Right forelimb (tissue), 1 donor: ENCODE measurements around the gene CSMD2.

Experiments
- DNase-seq: peaks from one replicate; pipeline ENCODE4 v3.0.0-alpha.2; 2018

The CSMD2 gene

DNA sequence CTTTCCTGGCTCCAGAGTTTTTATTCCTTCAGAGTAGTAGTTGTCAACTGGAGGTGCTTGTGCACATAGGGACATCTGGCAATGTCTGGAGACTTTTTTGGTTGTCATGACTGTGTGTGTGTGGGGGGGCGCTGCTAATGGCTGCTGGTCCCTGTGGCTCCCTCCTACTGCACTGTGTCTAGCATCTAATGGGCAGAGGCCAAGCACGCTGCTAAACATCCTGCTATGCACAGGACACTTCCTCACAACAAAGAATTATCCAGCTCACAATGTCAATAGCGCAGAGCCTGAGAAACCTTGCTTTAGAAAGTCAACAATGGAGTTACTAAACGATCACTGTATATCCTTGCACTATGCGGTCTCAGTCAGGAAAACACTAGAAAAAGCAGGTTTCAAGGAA is 320.9 kb downstream of the CSMD2 start:
- DNase-seq: no peak

DNA sequence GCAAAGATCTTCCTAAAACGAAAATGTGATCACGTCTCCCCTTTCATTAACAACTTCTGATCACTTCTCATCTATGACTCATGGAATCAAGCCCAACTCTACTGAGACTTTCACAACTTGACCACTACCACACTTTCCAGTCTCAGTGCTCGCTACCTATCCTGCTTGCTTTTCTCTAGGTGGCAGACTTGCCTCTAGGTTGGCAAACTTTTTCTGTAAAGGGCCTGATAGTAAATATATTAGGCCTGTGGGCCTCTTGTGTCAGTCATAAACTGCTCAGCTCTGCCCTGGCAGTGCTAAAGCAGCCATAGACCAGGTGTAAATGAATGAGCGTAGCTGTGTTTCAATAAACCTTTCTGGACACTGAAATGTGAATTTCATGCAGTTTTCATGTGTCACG is 322.7 kb downstream of the CSMD2 start:
- no peak for DNase-seq

GRCh38 chr1:33841494-33841893 is 323.5 kb downstream of the CSMD2 start:
- DNase-seq: no peak

DNA sequence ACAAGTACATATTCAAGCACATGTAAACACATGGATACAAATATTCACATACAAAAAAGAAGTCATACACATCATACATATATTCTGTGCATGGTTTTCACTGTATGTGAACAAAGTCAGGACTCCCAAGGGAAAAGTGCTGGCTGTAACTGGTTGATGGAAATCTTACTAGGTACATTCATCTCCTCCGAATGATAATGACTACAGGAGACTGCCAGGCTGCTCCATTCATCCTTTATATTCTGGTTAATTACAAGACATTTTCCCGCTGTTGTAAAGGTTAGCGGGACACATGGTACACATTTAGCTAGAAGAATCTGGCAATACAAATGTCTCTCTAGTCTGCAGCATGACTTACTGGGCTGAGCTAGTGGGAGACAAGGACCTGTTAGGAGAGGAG is 327.4 kb downstream of the CSMD2 start:
- DNase-seq: no peak

GRCh38 chr1:33836911-33837310 is 328.1 kb downstream of the CSMD2 start:
- DNase-seq: no peak

- no peak for DNase-seq
Measured at GRCh38 chr1:33828654-33829053, 336.4 kb downstream of the CSMD2 start.

DNA sequence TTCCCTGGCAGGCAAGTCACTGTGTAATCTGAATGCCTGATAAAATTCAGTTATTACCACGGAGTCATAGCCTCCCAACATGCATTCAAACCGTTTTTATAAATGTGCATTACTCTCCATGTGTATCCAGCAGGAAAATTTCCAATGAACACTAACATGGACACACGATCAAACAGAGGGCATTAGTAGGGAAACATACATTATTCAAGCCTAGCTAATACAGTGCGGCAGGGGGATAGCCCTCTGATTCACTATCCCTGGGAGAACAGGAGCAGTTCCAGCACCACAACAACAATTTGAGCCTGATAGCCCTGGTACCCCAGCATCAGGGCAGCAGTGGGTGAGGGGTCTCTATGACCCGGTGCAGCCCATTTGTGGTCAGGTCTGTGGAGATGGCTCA is 337.0 kb downstream of the CSMD2 start:
- DNase-seq: no peak

DNA sequence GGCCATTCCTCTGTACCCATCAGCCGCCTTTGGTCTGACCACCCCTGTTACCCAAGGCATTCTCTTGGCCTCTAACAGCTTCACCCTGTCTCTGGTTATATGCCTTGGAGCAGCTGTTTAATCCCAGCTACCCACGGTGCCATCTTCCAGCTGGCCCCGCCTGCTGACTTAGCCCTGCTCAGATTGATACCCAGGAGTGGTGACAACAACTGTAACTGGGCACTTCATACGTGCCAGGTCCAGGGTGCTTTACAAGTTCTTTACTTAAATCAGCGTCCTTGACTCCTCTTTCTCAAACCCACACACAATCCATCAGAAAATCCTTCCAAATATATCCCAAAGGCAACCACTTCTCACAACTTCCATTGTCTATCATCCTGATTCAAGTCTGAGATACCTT is 338.3 kb downstream of the CSMD2 start:
- DNase-seq: no peak

DNA sequence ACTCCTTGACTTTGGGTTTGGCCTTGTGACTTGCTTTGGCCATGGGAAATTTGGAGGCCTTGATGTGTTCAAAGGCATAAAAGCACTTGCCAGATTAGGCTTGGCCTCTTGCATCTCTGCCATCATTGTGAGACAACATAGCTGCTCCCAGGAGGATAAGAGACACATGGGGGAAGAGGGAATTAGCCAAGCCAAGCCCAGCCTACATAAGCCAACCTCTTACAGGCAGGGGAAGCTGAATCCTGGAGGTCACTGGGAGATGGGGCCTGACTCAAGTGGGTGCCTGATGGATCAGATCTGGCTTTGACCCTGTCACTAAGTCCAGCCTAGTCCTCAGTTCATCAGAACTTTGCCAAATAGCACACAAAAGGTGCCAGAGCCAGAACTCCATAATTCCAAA is 338.7 kb downstream of the CSMD2 start:
- no peak for DNase-seq

DNA sequence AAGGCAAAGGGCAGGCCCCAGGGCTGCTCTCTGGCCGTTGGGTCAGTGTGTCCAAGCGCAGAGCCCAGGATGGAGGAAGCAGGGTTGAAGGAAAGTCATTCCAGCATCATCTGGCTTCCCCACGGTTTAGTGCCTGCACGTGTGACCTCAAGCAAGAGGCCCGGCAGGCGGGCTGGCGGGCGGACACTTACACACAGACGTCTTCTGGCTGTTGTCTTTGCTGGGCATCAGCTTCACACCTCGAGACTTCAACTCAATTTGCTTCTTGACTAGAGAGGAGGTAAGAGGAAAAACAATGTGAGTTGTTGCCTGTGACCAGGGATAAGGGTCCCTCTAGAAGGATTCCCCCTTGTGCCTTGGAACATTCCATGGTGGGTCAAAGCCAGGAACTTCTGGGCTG is 339.5 kb downstream of the CSMD2 start:
- DNase-seq: no peak

GRCh38 chr1:33824971-33825370 is 340.1 kb downstream of the CSMD2 start:
- DNase-seq: no peak

- DNase-seq: no peak
Measured at GRCh38 chr1:33824321-33824720, 340.7 kb downstream of the CSMD2 start.

GRCh38 chr1:33823830-33824229 is 341.2 kb downstream of the CSMD2 start:
- no peak for DNase-seq

GRCh38 chr1:33823401-33823800 is 341.6 kb downstream of the CSMD2 start:
- DNase-seq: no peak

GRCh38 chr1:33822396-33822795 is 342.6 kb downstream of the CSMD2 start:
- DNase-seq: no peak

GRCh38 chr1:33821291-33821690 is 343.7 kb downstream of the CSMD2 start:
- DNase-seq: no peak

DNA sequence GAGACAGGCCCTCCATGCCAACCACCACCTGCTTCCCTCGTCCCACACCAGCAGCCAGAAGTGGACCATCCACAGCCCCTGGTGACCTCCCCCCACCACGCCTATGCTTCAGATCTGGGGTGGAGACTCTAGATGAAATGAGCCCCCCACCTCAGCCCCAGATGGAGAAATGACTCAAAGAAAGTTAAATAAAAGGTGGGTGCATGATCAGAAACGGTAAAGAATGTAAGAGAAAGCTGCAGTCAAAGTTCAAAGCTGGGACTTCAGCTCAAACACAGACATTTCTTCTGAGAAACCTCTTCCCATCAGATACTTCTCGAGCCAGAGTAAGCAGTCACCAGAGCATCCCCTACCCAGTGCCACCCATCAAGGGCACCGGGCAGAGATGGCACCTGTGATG is 344.2 kb downstream of the CSMD2 start:
- DNase-seq: no peak

- DNase-seq: no peak
Measured at GRCh38 chr1:33819913-33820311, 345.1 kb downstream of the CSMD2 start.

- DNase-seq: no peak
Measured at GRCh38 chr1:33819290-33819912, 345.6 kb downstream of the CSMD2 start.

GRCh38 chr1:33818071-33818470 is 347.0 kb downstream of the CSMD2 start:
- DNase-seq: no peak

- no peak for DNase-seq
Measured at GRCh38 chr1:33815061-33815460, 350.0 kb downstream of the CSMD2 start.

GRCh38 chr1:33814166-33814565 is 350.9 kb downstream of the CSMD2 start:
- no peak for DNase-seq

GRCh38 chr1:33810571-33810970 is 354.5 kb downstream of the CSMD2 start:
- DNase-seq: no peak

GRCh38 chr1:33805988-33806387 is 359.0 kb downstream of the CSMD2 start:
- no peak for DNase-seq

GRCh38 chr1:33802268-33802667 is 362.8 kb downstream of the CSMD2 start:
- DNase-seq: no peak

GRCh38 chr1:33797849-33798248 is 367.2 kb downstream of the CSMD2 start:
- DNase-seq: no peak
